HG02588 (cell line): ENCODE data around the gene EXD3.
"Not testable (repeated sequence)": the region's sequence is repeated elsewhere in the genome, so short reads cannot be mapped to it uniquely, and the experiment has no call there.

Experiments
- ATAC-seq: cut with Tn5 transposase; IDR thresholded peaks from one replicate; pipeline ENCODE4 v1.9.1; 2021; ENCODE audit warnings: mild to moderate bottlenecking, moderate library complexity; ENCODE audit not compliant: unreplicated experiment

The EXD3 gene

DNA sequence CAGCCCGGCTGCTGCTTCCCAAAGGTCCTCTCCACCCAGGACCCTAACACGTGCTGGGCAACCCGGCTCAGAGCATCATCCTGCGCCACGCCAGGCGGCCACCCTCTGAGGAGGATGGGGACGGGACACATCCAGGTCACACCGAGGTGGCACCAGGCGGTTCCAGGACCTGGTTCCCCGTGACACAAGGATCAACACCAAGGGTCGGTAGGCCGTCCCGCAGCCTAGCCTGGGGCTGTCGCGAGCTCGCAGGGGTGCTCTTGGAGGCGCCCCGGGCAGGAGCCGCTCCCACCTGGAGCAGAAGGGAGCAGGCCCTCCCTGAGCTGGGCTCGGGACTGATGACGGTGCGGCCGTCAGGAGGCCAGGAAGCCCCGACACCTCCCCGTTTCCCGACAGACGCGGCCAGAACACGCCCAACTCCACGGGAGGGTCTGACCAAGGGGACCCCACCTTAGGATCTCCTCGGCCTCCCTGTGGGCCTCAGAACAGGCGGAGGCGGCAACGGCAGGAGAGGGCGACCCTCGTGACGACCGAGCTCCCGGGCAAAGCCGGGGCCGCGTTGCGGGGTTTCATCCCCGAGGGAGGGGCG lies 6.3 kb downstream of the EXD3 start:
- no peak for ATAC-seq

DNA sequence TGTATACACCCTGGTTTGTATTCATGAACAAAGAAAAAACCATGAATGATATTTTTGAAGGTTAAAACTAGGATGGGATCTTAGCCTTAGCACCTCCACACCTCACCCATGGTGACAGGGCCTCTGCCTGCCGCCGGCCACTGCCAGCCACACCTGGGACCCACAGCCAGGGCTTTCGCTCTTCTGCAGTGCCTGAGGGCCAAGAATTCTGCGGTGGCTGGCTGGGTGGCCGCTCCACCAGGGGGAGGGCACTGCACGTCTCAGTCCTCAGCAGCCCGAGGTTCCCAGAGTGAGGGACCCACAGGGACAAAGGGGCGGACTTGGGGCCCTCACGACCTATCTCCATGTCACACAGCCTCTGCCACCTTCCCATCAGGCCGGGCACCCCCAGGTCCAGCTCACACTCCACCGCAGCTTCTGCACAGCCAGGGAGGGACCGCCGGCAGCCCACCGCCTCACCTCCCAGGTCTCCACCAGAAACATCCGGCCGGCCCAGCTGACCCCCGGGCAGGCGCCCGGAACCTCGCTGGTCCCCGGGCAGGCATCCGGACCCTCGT lies 6.9 kb downstream of the EXD3 start:
- no peak for ATAC-seq

DNA sequence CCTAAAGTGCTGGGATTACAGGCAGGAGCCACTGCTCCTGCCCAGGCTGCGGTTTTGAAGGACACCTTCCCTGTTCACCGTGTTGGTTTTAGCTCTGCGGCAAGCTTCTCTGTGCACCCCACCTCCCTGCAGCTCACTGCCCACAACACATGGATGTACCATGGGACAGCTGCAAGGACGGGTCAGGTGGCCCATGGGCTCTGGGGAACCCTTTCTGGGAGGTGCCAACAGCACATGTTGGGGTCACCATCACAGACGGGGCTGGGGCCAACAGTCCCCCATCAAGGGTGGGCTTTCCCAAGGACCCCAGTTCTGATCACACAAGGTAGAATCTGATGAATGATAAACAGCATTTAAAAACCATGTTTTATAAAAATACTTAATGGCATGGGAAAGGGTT lies 7.5 kb downstream of the EXD3 start:
- ATAC-seq, result no peak

DNA sequence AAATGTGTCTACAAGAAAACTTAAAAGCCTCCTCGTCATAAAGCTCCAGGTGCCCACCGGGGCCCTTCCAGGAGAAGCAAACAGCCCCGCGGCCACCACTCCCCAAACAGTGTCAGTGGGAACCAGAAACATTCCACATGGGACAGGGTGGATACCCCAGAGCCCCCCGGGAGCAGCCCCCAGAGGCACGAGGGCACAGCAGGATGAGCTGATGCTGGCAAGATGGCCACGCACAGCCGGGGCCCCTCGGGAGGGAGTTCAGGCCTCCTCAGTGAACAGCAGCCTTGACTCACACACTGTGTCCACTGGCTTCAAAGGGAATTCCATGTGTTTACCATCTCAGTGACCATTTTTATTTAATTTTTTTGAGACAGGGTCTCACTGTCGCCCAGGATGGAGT lies 10.5 kb downstream of the EXD3 start:
- ATAC-seq, result no peak

DNA sequence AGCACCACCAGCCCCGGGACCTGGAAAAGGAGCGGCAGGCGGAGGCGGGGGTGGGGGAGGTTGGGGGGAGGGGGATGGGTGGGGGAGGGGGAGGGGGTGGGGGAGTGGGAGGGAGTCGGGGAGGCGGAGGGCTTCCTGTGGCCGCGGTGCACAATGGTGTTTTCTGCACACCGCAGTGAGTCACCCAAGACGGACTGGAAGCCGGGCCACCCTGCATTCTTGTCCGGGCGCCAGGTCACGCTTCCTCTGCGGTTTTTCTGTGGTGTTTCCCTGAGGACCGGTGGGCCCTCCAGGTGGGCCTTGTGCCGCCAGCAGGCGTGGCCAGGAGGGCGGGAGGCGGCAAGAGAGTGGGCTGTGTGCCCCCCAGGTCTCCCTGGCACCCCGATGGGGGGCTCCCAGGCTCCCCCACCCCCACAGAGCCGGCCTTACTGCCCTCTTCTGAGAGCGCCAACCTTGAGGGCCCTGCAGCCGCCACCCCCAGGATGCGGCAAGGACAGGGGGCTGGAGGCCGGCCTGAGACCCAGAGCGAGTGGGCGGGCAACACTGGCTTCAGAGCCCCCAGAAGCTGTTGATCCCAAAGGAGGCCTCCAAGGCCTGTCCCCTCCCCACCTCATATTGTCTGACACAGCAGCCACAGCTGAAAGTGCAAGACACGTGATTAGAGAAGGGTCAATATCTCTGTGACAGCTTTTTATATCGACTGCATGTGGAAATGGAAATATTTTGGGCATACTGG lies 11.1 kb downstream of the EXD3 start:
- ATAC-seq, result no peak

DNA sequence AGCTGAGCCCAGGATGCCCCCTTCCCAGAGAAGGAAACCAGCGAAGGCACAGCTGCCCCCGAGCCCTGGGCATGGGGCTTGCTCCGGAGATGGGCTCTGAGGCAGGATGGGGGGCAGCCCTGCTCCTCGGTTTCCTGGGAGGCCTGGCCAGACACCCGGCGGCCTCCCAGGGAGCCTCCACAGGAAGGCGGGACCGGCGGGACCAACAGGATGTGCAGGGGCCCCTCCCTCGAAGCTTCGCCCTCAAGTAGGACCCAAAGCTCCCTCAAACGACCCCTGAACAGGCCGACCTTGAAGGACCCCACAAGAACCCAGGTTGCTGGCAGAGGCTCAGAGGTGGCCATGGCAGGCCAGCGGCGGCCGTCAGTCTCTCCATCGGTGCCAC lies 11.7 kb downstream of the EXD3 start:
- ATAC-seq, result no peak

DNA sequence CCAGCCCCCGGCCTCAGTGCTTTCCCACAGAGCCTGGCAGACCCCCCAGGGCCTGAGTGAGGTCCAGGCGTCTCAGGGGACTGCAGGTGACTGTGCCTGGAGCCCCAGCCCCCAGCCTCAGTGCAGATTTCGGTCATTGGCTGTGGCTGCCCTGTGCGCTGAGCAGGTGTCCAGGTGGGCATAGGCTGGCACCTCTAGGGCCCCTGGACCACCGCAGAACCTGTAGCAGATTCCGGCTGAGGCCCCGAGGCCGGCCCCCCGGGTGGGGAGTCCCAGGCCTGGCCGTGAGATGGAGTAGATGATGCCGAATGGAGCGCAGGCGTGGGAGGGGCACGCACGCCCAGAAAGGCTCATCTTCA lies 12.1 kb downstream of the EXD3 start:
- ATAC-seq, result no peak

DNA sequence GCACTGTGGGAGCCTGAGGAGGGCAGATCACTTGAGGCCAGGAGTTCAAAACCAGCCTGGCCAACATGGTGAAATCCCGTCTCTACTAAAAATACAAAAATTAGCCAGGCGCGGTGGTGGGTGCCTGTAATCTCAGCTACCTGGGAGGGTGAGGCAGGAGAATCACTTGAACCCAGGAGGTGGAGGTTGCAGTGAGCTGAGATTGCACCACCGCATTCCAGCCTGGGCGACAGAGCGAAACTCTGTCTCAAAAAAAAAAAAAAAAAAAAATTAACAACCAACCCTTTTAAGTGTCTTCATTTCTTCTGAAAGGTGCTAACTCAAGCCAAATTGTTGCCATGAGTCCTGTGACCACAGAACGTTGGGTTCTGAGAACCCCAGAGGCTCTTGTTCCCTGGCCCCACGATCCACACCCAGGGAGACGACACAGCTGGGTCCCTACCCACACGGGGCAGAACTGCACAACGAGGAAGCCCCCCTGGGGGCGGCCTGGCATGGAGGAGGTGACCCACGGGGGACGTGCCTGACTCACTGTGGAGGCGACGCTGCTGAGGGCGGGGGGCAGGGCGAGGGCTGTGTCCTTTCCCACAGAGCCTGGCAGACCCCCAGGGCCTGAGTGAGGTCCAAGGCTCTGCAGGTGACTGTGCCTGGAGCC lies 12.6 kb downstream of the EXD3 start:
- ATAC-seq, result not testable (repeated sequence)

DNA sequence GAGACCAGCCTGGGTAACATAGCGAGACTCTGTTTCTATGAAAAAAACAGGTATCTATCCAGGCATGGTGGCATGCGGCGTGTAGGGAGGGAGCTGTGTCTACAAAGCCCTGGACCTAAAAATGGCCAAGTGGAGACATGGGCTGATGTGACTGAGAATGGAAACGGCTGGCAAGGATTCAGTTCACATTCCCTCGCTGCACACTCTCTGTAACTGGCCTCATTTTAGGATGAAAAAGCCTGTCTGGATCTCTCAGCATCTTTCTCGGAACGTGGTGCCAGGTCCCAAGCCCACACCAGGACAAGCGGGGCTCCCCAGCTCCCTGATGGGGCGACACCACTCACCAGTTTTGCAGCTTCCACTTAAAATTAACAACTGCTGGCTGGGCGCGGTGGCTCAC lies 13.4 kb downstream of the EXD3 start:
- ATAC-seq, result no peak

DNA sequence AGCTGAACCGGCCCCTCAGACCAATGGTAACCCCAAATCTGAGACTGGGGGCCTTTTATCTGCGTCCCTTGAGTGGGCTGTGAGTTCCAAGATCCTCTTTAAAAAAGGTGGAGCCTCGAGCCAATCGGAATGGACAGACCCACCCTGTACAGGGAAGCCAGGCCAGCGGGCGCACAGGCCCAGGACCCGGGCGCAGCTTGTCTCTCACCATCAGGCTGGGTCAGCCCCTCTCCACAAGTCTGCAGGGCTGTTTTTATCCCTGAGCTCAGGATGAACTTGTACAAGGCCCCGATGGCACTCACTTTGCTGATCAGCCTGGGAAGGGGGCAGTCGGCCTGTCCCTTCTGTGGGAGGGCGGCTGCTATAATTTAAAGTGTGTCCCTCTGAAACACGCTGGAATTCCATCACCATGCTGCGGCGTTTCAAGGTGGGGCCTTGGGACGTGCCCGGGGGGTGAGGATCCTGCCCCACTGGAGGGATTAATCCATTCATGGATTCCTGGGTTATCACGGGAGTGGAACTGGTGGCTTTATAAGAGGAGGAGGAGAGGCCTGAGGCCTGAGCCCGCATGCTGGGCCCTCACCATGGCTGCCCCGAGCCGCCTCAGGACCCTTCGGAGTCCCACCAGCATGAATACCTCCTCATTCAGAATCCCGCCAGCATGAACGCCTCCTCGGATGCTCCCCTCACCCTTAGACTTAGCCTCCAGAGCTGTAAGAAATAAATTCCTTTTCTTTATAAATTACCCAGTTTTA lies 14.1 kb downstream of the EXD3 start:
- no peak for ATAC-seq

DNA sequence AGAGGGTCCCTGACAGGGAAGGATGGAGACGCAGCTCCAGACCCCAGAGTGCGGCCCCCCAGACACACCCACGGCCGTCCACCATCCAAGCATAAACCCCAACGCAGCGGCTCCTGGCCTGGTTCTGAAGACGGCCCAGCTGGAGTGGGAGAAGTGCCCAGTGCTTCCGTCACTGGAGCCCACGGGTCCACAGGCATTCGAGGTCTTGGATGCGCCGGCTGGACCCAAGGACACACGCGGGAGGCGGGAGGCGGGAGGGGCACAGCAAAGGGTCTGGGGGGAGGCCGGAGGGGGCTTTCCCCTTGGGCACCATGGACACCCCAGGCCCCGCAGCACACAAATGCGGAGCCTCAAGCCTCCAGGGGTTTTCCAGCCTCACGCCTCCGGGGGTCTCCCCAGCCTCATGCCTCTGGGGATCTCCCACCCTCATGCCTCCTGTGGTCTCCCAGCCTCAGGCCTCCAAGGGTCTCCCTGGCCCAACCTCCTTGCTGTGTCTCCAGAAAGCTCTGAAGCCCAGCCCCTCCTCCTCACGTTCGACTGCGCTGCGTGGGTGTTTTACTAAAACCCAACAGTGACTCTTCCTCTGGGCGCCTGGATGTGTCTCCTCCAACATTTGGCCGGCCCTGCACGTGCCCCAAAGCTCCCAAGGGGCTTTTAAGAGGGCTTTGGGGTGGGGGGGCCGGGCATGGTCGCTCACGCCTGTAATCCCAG lies 15.2 kb downstream of the EXD3 start:
- ATAC-seq, result no peak

DNA sequence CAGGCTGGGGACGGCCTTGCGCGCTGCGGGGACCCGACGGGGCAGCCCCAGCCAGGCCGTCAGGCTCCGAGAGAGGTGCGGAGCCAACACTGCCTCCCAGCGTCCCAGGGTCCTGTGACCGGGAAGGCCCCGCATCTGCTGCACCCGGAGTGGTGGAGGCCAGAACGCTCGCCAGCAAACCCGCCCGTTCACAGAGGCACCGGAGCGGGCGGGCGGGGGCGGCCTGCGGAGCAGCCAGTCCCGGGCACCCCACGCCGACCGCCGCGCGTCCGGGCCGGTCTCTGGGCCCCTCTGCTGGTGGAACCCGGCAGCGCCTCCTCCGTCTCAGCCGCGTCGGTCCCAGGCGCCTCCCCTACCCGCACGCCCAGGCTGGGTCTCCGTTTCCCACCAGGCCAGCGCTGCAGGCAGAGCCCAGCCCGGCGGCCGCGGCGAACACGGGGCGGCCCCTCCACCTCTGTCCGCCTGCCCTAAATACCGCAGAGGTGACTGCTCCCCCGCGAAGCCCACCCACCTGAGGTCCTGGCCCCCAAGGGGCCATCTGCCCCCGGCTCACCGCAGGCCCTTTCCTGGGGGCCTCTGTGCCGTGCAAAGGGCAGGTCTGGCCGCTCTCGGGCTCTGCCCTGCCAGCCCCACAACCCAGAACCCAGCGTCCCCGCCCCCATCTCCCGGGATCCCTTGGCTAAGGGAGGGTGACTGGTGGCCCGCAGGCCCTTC lies 15.9 kb downstream of the EXD3 start:
- no peak for ATAC-seq

DNA sequence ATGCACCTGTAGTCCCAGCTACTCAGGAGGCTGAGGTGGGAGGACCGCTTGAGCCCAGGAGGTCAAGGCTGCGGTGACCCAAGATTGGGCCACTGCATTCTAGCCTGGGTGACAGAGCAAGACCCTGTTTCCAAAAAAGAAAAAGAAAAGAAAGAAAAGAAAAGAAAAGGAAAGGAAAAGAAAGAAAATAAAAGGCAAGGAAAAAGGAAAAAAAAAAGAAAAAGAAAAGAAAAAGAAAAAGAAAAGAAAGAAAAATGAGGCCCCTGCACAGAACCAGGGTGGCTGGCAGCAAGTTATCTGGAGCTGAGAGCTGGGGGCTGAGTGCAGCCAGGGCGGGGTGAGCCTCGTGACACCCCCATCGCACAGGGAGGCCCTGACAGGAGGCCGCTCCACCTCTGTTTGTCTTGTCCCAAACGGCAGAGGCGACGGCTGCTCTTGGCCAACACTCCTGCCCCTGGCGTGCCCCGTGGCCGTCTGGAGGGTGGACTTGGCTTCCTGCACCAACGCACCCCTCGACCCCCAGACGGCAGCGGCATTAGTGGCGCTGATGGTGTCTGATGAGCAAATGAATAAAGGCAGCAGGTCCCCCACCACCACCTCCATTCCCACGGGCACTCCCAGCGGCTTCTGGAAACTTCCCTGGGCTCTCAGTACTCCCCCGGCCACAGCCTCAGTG lies 16.7 kb downstream of the EXD3 start:
- ATAC-seq, result no peak

DNA sequence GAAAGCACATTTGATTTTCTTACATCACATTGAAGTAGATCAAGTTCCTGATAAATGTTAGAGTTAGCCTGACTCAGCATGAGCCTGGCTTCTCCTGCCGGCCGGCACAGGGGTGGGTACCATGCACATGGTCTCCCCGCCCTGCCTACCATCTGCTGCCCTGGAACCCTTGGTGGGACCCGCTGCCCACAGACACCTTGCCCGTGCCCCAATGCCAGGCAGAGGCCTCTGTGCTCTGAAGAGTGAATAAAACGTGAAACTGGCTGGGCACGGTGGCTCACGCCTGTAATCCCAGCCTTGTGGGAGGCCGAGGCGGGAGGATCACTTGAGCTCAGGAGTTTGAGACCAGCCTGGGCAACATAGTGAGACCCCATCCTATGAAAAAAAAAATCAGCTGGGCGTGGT lies 17.3 kb downstream of the EXD3 start:
- ATAC-seq, result no peak

DNA sequence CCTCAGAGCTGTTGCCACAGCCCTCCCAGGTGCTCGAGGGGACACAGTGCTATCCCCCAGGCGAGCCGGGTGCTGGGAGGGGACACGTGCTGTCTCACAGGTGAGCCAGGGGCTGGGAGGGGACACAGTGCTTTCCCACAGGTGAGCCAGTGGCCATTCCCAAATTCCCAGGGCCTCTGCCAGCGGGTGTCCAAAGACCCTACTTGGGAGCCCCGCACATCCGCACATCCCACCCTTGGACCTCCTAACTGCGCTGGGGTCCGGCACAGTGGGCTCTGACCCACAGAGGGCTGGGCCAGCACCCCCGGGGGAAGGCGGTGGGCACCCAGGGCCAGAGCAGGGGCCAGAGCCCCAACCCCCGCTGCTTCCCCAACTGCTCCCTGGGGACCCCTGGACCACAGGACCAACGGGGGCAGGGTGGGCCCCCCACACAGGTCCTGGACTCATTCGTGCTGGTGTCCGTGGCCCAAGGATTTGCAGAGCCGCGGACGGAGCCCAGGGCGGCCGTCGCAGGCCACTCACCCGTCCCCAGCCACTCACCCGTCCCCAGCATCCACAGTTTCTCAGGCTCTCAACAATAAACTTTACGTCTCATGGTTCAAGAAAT lies 17.9 kb downstream of the EXD3 start:
- no peak for ATAC-seq

DNA sequence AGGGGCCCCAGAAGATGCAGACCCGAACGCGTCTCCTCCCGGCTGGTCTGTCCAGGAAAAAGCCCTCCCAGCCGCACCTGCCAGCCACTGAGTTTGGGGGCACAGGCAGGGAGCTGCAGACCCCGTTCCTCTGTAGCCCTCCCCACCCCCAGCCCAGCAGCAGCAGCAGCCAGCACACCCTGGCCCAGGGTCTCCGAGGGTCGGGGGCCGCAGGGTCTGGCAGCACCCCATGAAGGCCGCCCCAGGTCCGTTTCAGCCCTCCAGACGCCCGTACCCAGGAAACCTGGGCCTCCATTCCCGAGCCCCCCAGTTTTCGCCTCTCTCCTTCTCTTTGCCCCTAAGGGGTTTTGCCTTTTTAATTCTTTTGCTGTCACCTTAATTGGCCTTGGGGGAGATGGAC lies 19.7 kb downstream of the EXD3 start:
- no peak for ATAC-seq

DNA sequence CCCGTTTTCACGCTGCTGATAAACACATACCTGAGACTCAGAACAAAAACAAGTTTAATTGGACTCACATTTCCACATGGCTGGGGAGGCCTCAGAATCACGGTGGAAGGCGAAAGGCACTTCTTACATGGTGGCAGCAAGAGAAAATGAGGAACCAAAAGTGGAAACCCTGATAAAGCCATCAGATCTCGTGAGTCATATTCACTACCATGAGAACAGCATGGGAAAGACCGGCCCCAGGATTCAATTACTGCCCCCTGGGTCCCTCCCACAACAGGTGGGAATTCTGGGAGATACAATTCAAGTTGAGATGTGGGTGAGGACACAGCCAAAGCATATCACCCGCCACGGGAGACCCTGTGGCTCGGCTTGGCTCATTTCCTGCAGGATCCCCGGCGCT lies 20.2 kb downstream of the EXD3 start:
- ATAC-seq, result no peak

DNA sequence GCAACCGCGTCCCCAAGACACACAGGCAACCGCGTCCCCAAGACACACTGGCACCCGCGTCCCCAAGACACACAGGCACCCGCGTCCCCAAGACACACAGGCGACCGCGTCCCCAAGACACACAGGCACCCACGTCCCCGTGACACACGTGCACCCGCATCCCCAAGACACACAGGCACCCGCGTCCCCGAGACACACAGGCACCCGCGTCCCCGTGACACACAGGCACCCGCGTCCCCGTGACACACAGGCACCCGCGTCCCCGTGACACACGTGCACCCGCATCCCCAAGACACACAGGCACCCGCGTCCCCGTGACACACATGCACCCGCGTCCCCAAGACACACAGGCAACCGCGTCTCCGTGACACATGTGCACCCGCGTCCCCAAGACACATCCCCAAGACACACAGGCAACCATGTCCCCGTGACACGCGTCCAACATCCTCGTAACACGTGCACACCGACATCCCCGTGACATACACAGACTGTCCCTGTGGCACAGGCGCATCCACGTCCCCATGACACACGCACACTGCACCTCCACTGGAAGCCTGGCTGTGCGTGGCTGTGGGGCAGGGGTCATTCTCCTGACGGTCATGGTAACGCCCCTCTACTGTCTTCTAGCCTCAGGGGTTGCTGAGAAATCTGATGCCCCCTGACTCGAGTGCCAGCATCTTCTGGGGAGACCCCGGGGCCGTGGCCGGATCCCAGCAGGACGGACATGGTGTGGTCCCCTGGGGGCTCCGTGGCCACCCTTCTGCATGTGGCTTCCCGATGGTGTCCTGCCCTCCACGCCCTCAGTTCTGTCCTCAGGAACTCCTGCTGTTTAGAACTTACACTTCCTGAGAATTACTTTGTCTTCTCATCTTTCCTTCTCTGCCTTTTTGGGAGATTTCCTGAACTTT lies 24.1 kb downstream of the EXD3 start:
- no peak for ATAC-seq
